ENCODE results near the gene TP73. TPM values are rescaled to one million over a fixed set of nuclear protein-coding genes. Genes with fewer than 3 reads are reported as not detected.
A peak's percentile ranks its signal among the peaks of the same experiment; 100 is the strongest.

Gene TP73
- total RNA-seq, 1 experiment from 2014 or later, result 10.0 TPM

- intact Hi-C loops (cut with micrococcal nuclease; ENCODE audit: unreplicated experiment), result no loop called here
- no peaks in the 10 kb centered on the region for H3K9me3 ChIP-seq (ENCODE audit: low read depth, low read length, poor library complexity, severe bottlenecking)
- no peaks in the 10 kb centered on the region for H3K4me1 ChIP-seq (ENCODE audit: insufficient read depth, low read length, poor library complexity, severe bottlenecking)
- H3K36me3 ChIP-seq (ENCODE audit: insufficient read depth, low read length, poor library complexity, severe bottlenecking), result peaks cover 57% of the 10 kb centered on the region
- DNase-seq (ENCODE audit: low spot score), result no peak
- no TSS peak for BruUV-seq (replicated peaks)
- H3K27ac ChIP-seq (ENCODE audit: low read depth, low read length, poor library complexity, severe bottlenecking), result no peak overlapping the region
- CTCF ChIA-PET, result no interaction called here
- no peaks in the 10 kb centered on the region for H3K27me3 ChIP-seq (replicated peaks; ENCODE audit: insufficient read depth, low read depth, low read length, poor library complexity)
- POLR2A ChIA-PET (ENCODE audit: low non-redundant PET), result no interaction called here
- H3K4me3 ChIP-seq (ENCODE audit: low read depth, low read length, poor library complexity, severe bottlenecking), result no peak overlapping the region
- no peak for TF ChIP-seq CTCF (conservative IDR thresholded peaks at IDR 0.05; ENCODE audit: low read depth, low read length)
- no peak for TF ChIP-seq EZH2 (IDR thresholded peaks at IDR 0.05; ENCODE audit: borderline replicate concordance, low read depth, low read length, poor library complexity, severe bottlenecking)
Observed at GRCh38 chr1:3785045-3785444, 132.7 kb downstream of the TP73 start.

- Histone ChIP-seq H3K36me3 (ENCODE audit: insufficient read depth, low read length, poor library complexity, severe bottlenecking) (peaks cover 52% of the 10 kb centered on the region), H3K4me1 (ENCODE audit: insufficient read depth, low read length, poor library complexity, severe bottlenecking) (no peaks in the 10 kb centered on the region), H3K27me3 (replicated peaks; ENCODE audit: insufficient read depth, low read depth, low read length, poor library complexity) (no peaks in the 10 kb centered on the region), H3K4me3 (ENCODE audit: low read depth, low read length, poor library complexity, severe bottlenecking) (no peak overlapping the region), H3K9me3 (ENCODE audit: low read depth, low read length, poor library complexity, severe bottlenecking) (no peaks in the 10 kb centered on the region), H3K27ac (ENCODE audit: low read depth, low read length, poor library complexity, severe bottlenecking) (no peak overlapping the region)
- CTCF ChIA-PET, result interaction anchor here (0.7 kb wide), 1 partner anchor 835 kb away, joined by 3 read pairs; no protein-coding TSS in a partner anchor
- TF ChIP-seq EZH2 (IDR thresholded peaks at IDR 0.05; ENCODE audit: borderline replicate concordance, low read depth, low read length, poor library complexity, severe bottlenecking) (no peak), CTCF (conservative IDR thresholded peaks at IDR 0.05; ENCODE audit: low read depth, low read length) (peak; percentile 50)
- DNase-seq (ENCODE audit: low spot score), result peak; percentile 36
- no TSS peak for BruUV-seq (replicated peaks)
- POLR2A ChIA-PET (ENCODE audit: low non-redundant PET), result no interaction called here
- intact Hi-C loops (cut with micrococcal nuclease; ENCODE audit: unreplicated experiment), result no loop called here
Observed at GRCh38 chr1:3785456-3786157, 133.3 kb downstream of the TP73 start.

Other genes starting within 250 kb of the TP73 start
- gene ARHGEF16, start 197.9 kb upstream of the TP73 start, total RNA-seq (2021), result 8.9 and 11.2 TPM in 2 replicates
- 2.8 and 7.8 TPM in 2 replicates for gene MEGF6, start 41.0 kb upstream of the TP73 start, total RNA-seq (2021)
- gene TPRG1L, start 27.5 kb upstream of the TP73 start, total RNA-seq (2021), result 13.4 and 13.7 TPM in 2 replicates
- 41.2 and 41.8 TPM in 2 replicates for gene WRAP73, start 2.4 kb upstream of the TP73 start, total RNA-seq (2021)
- gene CCDC27, start 99.9 kb downstream of the TP73 start, total RNA-seq (2021), result not detected in 2 replicates
- gene SMIM1, start 120.2 kb downstream of the TP73 start, total RNA-seq (2021), result 0.81 and 1.5 TPM in 2 replicates
- gene LRRC47, start 144.0 kb downstream of the TP73 start, total RNA-seq (2021), result 69.8 and 86.7 TPM in 2 replicates
- 47.9 and 50.8 TPM in 2 replicates for gene CEP104, start 204.7 kb downstream of the TP73 start, total RNA-seq (2021)
- 8.9 and 9.2 TPM in 2 replicates for gene DFFB, start 205.0 kb downstream of the TP73 start, total RNA-seq (2021)
- gene C1orf174, start 247.8 kb downstream of the TP73 start, total RNA-seq (2021), result 36.2 and 38.9 TPM in 2 replicates

Measured in A673 (cell line).